GM21390 (cell line): ENCODE measurements around the gene CIRBP.

ENCODE experiments used
- ATAC-seq: cut with Tn5 transposase; IDR thresholded peaks from one replicate; pipeline ENCODE4 v1.9.1; 2021; ENCODE audit not compliant: unreplicated experiment

The CIRBP gene

GRCh38 chr19:1269065-1269477 is at the start of gene CIRBP:
Gene CIRBP (plus strand): TSS chr19:1269332. CDS start chr19:1270934, 1,602 bp downstream.
- ATAC-seq, result peak; percentile 52

- no peak for ATAC-seq
Observed at GRCh38 chr19:1219786-1220476, 49.2 kb upstream of the CIRBP start.

GRCh38 chr19:1220477-1220930 is 48.6 kb upstream of the CIRBP start:
- no peak for ATAC-seq

- ATAC-seq, result no peak
Observed at GRCh38 chr19:1220976-1221903, 47.9 kb upstream of the CIRBP start.

GRCh38 chr19:1221904-1222255 is 47.3 kb upstream of the CIRBP start:
- no peak for ATAC-seq

GRCh38 chr19:1222394-1222793 is 46.7 kb upstream of the CIRBP start:
- ATAC-seq, result no peak

GRCh38 chr19:1223018-1223855 is 45.9 kb upstream of the CIRBP start:
- ATAC-seq, result no peak

- ATAC-seq, result no peak
Observed at GRCh38 chr19:1224047-1224825, 44.9 kb upstream of the CIRBP start.

GRCh38 chr19:1224847-1225246 is 44.3 kb upstream of the CIRBP start:
- ATAC-seq, result no peak

GRCh38 chr19:1225440-1226226 is 43.5 kb upstream of the CIRBP start:
- ATAC-seq, result no peak

- no peak for ATAC-seq
Observed at GRCh38 chr19:1226227-1226518, 43.0 kb upstream of the CIRBP start.

- ATAC-seq, result no peak
Observed at GRCh38 chr19:1226522-1227303, 42.4 kb upstream of the CIRBP start.

GRCh38 chr19:1227304-1228054 is 41.7 kb upstream of the CIRBP start:
- no peak for ATAC-seq

GRCh38 chr19:1228161-1228957 is 40.8 kb upstream of the CIRBP start:
- ATAC-seq, result no peak

GRCh38 chr19:1229056-1229923 is 39.8 kb upstream of the CIRBP start:
- no peak for ATAC-seq

- no peak for ATAC-seq
Observed at GRCh38 chr19:1229924-1230782, 39.0 kb upstream of the CIRBP start.
